Measurements from ENCODE around the gene ATP10A.

GRCh38 chr15:25910832-25911231 lies 47.7 kb upstream of the ATP10A start:
- TF ChIP-seq CTCF (IDR thresholded peaks at IDR 0.05; ENCODE audit: low read length) = no peak
- TF ChIP-seq EZH2 (IDR thresholded peaks at IDR 0.05; ENCODE audit: borderline replicate concordance, low read length) = no peak
